HepG2 (cell line): ENCODE measurements around the gene MYPN. TPM values are rescaled to one million over a fixed set of nuclear protein-coding genes. Genes with fewer than 3 reads are reported as not detected.

Experiments used
- CBX2 ChIP-seq, 2 experiments: fragments of 200-600 bp in 1 of 2; sonication (generic); formaldehyde crosslinking in 1 of 2; IDR thresholded peaks; 2 replicates each; pipeline versions ENCODE4 v1.7.0 to v1.8.1; 2018 to 2022; ENCODE audit warnings: low read depth in 2 of 2, low read length in 1 of 2, mild to moderate bottlenecking in 1 of 2, missing genetic modification reagents in 1 of 2
- FIP1L1 ChIP-seq: fragments of 200-400 bp; formaldehyde crosslinking; IDR thresholded peaks from 2 replicates; pipeline ENCODE4 v1.6.1; 2018; ENCODE audit warnings: low read depth, mild to moderate bottlenecking, low read length, moderate library complexity, borderline replicate concordance; ENCODE audit not compliant: insufficient read depth
- MBD4 ChIP-seq: IDR thresholded peaks from 2 replicates; pipeline ENCODE4 v1.6.1; 2012; ENCODE audit warnings: low read length, inconsistent platforms, borderline replicate concordance
- MEIS2 ChIP-seq: sonication (generic); formaldehyde crosslinking; IDR thresholded peaks from 2 replicates; pipeline ENCODE4 v1.9.0; 2021; ENCODE audit warnings: mild to moderate bottlenecking, missing genetic modification reagents
- SUZ12 ChIP-seq: fragments of 150-350 bp; IDR thresholded peaks from 2 replicates; pipeline ENCODE4 v1.6.1; 2014; ENCODE audit warnings: low read depth, low read length
- ZBTB7A ChIP-seq: sonication (generic); formaldehyde crosslinking; IDR thresholded peaks from 2 replicates; pipeline ENCODE4 v1.8.0; 2022; ENCODE audit warnings: mild to moderate bottlenecking, missing genetic modification reagents
- ZNF460 ChIP-seq: sonication (generic); formaldehyde crosslinking; IDR thresholded peaks from 2 replicates; pipeline ENCODE4 v1.5.1; 2020; ENCODE audit warnings: missing genetic modification reagents, mild to moderate bottlenecking, borderline replicate concordance
- ZNF614 ChIP-seq: IDR thresholded peaks from 2 replicates; pipeline ENCODE4 v1.6.1; 2018; ENCODE audit warnings: missing biosample characterization, missing genetic modification reagents, inconsistent platforms, borderline replicate concordance
- polyA plus RNA-seq, 8 experiments: library from polyadenylated mRNA; depleted of rRNA in 3 of 8; stranded (reverse) in 7 of 8; unstranded in 1 of 8; fragments of >200 nt; fragmentation: Illumina TruSeq in 4 of 8; extraction: Trizol in 4 of 8; gene quantifications; 2 replicates each; pipeline versions ENCODE4 v1.2.1 to v1.2.3, GENCODE V29; 2011 to 2016; ENCODE audit warnings: low read depth in 4 of 8, missing spikeins in 1 of 8, mixed read lengths in 1 of 8; ENCODE audit not compliant: insufficient read depth in 1 of 8
- total RNA-seq, 5 experiments: library from RNA; depleted of rRNA; stranded (reverse); fragments of >200 nt; fragmentation: Illumina TruSeq; extraction: Trizol; gene quantifications; 2 replicates each; pipeline ENCODE4 v1.2.3, GENCODE V29; 2016; ENCODE audit warnings: low read depth in 1 of 5
- TF ChIP-seq, protein P1 (sequence below), 2 experiments: fragments of 450-650 bp in 1 of 2; sonication (generic) in 1 of 2; formaldehyde crosslinking in 1 of 2; IDR thresholded peaks; 2 replicates each; pipeline versions ENCODE4 v1.6.1 to v1.8.0; 2016 to 2022; ENCODE audit warnings: antibody characterized with exemption in 1 of 2, mild to moderate bottlenecking in 1 of 2, missing genetic modification reagents in 1 of 2
- TF ChIP-seq, protein P2 (sequence below): sonication (generic); formaldehyde crosslinking; IDR thresholded peaks from 2 replicates; pipeline ENCODE4 v1.5.0; 2020; ENCODE audit warnings: mild to moderate bottlenecking, missing genetic modification reagents
- TF ChIP-seq, protein P3 (sequence below): sonication (generic); formaldehyde crosslinking; IDR thresholded peaks from 2 replicates; pipeline ENCODE4 v1.4.0; 2020; ENCODE audit warnings: mild to moderate bottlenecking, missing genetic modification reagents
- TF ChIP-seq, protein P4 (sequence below): sonication (generic); formaldehyde crosslinking; IDR thresholded peaks from 2 replicates; pipeline ENCODE4 v1.4.0; 2020; ENCODE audit warnings: missing genetic modification reagents
- TF ChIP-seq, protein P5 (sequence below): sonication (generic); formaldehyde crosslinking; IDR thresholded peaks from 2 replicates; pipeline ENCODE4 v1.5.0; 2020; ENCODE audit warnings: missing genetic modification reagents, mild to moderate bottlenecking, borderline replicate concordance
- TF ChIP-seq, protein P6 (sequence below): IDR thresholded peaks from 2 replicates; pipeline ENCODE4 v1.6.1; 2012; ENCODE audit warnings: inconsistent platforms

The MYPN gene
- total and polyA plus RNA-seq, 2 of the 13 experiments (the other 11 are each of a cell fraction or from before 2014, with no cell fraction given): not detected

DNA sequence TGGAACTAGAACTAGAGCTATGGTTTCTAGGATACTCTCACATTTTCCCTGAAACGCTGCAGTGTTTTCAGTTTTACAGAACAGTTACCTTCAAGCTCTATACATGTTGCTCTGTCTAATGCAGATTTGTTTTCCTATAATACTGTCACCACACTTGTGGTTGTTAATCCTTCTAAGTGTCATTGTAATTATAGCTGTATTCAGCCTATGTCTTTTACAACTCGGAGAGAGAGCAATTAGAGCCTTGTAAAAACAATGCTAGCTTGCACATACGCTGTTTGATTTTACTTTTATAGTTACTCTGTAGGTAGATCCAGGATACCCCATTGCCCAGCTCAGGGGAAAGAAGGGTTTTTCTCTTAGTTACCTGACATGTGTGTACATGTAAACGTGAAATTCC lies 67.5 kb downstream of the MYPN start (continued):
- TF ChIP-seq, protein P1, sequence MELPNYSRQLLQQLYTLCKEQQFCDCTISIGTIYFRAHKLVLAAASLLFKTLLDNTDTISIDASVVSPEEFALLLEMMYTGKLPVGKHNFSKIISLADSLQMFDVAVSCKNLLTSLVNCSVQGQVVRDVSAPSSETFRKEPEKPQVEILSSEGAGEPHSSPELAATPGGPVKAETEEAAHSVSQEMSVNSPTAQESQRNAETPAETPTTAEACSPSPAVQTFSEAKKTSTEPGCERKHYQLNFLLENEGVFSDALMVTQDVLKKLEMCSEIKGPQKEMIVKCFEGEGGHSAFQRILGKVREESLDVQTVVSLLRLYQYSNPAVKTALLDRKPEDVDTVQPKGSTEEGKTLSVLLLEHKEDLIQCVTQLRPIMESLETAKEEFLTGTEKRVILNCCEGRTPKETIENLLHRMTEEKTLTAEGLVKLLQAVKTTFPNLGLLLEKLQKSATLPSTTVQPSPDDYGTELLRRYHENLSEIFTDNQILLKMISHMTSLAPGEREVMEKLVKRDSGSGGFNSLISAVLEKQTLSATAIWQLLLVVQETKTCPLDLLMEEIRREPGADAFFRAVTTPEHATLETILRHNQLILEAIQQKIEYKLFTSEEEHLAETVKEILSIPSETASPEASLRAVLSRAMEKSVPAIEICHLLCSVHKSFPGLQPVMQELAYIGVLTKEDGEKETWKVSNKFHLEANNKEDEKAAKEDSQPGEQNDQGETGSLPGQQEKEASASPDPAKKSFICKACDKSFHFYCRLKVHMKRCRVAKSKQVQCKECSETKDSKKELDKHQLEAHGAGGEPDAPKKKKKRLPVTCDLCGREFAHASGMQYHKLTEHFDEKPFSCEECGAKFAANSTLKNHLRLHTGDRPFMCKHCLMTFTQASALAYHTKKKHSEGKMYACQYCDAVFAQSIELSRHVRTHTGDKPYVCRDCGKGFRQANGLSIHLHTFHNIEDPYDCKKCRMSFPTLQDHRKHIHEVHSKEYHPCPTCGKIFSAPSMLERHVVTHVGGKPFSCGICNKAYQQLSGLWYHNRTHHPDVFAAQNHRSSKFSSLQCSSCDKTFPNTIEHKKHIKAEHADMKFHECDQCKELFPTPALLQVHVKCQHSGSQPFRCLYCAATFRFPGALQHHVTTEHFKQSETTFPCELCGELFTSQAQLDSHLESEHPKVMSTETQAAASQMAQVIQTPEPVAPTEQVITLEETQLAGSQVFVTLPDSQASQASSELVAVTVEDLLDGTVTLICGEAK (IDR thresholded peaks at IDR 0.05): no peak
- TF ChIP-seq, protein P1 (CRISPR knock-in tag; IDR thresholded peaks at IDR 0.05): no peak
- TF ChIP-seq, protein P2, sequence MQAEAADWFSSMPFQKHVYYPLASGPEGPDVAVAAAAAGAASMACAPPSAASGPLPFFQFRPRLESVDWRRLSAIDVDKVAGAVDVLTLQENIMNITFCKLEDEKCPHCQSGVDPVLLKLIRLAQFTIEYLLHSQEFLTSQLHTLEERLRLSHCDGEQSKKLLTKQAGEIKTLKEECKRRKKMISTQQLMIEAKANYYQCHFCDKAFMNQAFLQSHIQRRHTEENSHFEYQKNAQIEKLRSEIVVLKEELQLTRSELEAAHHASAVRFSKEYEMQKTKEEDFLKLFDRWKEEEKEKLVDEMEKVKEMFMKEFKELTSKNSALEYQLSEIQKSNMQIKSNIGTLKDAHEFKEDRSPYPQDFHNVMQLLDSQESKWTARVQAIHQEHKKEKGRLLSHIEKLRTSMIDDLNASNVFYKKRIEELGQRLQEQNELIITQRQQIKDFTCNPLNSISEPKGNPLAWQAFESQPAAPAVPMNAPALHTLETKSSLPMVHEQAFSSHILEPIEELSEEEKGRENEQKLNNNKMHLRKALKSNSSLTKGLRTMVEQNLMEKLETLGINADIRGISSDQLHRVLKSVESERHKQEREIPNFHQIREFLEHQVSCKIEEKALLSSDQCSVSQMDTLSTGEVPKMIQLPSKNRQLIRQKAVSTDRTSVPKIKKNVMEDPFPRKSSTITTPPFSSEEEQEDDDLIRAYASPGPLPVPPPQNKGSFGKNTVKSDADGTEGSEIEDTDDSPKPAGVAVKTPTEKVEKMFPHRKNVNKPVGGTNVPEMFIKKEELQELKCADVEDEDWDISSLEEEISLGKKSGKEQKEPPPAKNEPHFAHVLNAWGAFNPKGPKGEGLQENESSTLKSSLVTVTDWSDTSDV: no peak
- TF ChIP-seq CBX2 (IDR thresholded peaks at IDR 0.05; ENCODE audit: low read depth, low read length) (no peak), CBX2 (CRISPR knock-in tag; IDR thresholded peaks at IDR 0.05; ENCODE audit: low read depth) (no peak), SUZ12 (no peak), ZNF614 (CRISPR knock-in tag) (no peak), MEIS2 (CRISPR knock-in tag) (no peak), ZNF460 (CRISPR knock-in tag) (no peak), MBD4 (no peak), ZBTB7A (CRISPR knock-in tag) (no peak), FIP1L1 (no peak)
- TF ChIP-seq, protein P3, sequence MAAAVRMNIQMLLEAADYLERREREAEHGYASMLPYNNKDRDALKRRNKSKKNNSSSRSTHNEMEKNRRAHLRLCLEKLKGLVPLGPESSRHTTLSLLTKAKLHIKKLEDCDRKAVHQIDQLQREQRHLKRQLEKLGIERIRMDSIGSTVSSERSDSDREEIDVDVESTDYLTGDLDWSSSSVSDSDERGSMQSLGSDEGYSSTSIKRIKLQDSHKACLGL (CRISPR knock-in tag): no peak
- TF ChIP-seq, protein P4, sequence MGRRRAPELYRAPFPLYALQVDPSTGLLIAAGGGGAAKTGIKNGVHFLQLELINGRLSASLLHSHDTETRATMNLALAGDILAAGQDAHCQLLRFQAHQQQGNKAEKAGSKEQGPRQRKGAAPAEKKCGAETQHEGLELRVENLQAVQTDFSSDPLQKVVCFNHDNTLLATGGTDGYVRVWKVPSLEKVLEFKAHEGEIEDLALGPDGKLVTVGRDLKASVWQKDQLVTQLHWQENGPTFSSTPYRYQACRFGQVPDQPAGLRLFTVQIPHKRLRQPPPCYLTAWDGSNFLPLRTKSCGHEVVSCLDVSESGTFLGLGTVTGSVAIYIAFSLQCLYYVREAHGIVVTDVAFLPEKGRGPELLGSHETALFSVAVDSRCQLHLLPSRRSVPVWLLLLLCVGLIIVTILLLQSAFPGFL (CRISPR knock-in tag): no peak
- TF ChIP-seq, protein P5, sequence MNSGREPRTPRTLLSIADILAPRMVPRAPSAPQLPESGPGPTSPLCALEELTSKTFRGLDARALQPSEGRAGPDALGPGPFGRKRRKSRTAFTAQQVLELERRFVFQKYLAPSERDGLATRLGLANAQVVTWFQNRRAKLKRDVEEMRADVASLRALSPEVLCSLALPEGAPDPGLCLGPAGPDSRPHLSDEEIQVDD (CRISPR knock-in tag): no peak
- TF ChIP-seq, protein P6, sequence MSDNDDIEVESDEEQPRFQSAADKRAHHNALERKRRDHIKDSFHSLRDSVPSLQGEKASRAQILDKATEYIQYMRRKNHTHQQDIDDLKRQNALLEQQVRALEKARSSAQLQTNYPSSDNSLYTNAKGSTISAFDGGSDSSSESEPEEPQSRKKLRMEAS: no peak
- TF ChIP-seq, all 625 proteins: peak for 0
